ENCODE data around the gene MAPK8IP1.

DNA sequence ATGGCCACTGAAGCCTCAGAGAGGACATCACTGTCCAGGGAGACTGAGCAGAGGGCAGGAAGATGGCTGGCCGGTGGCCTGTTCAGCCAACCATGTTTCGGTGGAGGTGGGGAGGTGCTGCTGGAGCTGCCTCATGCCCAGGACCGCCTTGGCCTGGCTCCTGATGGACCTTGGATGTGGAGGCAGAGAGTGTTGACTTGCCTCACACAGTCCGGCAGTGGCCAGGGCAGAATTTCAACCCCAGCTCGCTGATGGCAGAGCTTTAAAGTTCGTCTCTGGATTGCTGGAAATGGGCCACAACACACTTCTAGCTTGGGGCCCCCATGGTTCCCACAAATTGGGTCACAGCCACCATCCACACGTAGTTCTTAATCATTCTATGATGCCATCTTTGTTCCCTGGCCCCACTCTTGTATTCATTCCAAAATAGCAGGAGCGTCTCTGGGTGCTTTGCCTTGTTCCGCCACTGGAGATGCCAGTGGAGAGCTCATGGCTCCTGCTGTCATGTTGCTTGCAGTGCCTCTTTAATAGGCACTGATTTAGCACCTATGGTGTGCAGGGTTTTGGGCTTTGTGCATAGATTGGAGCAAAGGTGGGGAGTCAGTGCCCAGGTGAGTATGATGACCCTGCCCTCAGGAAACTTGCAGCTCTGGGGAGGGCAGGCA lies 5.6 kb downstream of the MAPK8IP1 start:
- TF ChIP-seq POLR2AphosphoS5 (IDR thresholded peaks at IDR 0.05; ENCODE audit: low read depth, low read length): no peak
- TF ChIP-seq, protein P1, sequence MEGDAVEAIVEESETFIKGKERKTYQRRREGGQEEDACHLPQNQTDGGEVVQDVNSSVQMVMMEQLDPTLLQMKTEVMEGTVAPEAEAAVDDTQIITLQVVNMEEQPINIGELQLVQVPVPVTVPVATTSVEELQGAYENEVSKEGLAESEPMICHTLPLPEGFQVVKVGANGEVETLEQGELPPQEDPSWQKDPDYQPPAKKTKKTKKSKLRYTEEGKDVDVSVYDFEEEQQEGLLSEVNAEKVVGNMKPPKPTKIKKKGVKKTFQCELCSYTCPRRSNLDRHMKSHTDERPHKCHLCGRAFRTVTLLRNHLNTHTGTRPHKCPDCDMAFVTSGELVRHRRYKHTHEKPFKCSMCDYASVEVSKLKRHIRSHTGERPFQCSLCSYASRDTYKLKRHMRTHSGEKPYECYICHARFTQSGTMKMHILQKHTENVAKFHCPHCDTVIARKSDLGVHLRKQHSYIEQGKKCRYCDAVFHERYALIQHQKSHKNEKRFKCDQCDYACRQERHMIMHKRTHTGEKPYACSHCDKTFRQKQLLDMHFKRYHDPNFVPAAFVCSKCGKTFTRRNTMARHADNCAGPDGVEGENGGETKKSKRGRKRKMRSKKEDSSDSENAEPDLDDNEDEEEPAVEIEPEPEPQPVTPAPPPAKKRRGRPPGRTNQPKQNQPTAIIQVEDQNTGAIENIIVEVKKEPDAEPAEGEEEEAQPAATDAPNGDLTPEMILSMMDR (IDR thresholded peaks at IDR 0.05): no peak
